CD4-positive, alpha-beta T cell (primary cell): Measurements from ENCODE around the gene WDR27. TPM values are rescaled to one million over a fixed set of nuclear protein-coding genes. Genes with fewer than 3 reads are reported as not detected.

Source experiments
- ATAC-seq: fragments of 200-7000 bp; cut with Tn5 transposase; one replicate; pipeline ENCODE4 v1.10.0; 2022; ENCODE audit warnings: mild to moderate bottlenecking; ENCODE audit not compliant: poor library complexity
- CTCF ChIA-PET: fragments of 350-600 bp; sonication (Branson Sonifier 250); formaldehyde crosslinking; loops from one replicate; lab custom pipeline; 2021; ENCODE audit warnings: antibody characterized with exemption, inconsistent platforms; lab: Charles Lee
- POLR2A ChIA-PET: fragments of 350-600 bp; sonication (Branson Sonifier 250); formaldehyde crosslinking; loops from one replicate; lab custom pipeline; 2021; ENCODE audit warnings: antibody characterized with exemption, inconsistent platforms; lab: Charles Lee
- DNase-seq, 14 experiments: peaks; one replicate each; pipeline ENCODE4 v3.0.0-alpha.2; 2013 to 2020; ENCODE audit warnings: mixed read lengths in 2 of 14
- H3K27ac ChIP-seq, 2 donors: one replicate each; pipeline versions ENCODE4 v1.5.1 to v1.7.0; 2013; ENCODE audit warnings: low read length in 2 of 2, low read depth in 1 of 2, mild to moderate bottlenecking in 1 of 2
- H3K27me3 ChIP-seq, 2 experiments: 1 replicate in 1 of 2; 2 replicates in 1 of 2; pipeline versions ENCODE4 v1.6.1 to v1.7.0; 2013; ENCODE audit warnings: low read length in 2 of 2, control low read depth in 1 of 2, mild to moderate bottlenecking in 1 of 2, moderate library complexity in 1 of 2; ENCODE audit not compliant: insufficient read depth in 2 of 2, control insufficient read depth in 1 of 2
- H3K36me3 ChIP-seq: one replicate; pipeline ENCODE4 v1.6.1; 2013; ENCODE audit warnings: low read length, control low read depth; ENCODE audit not compliant: insufficient read depth
- H3K4me1 ChIP-seq: one replicate; pipeline ENCODE4 v1.6.1; 2013; ENCODE audit warnings: low read length, control low read depth; ENCODE audit not compliant: insufficient read depth
- H3K4me3 ChIP-seq: one replicate; pipeline ENCODE4 v1.5.1; 2013; ENCODE audit warnings: mild to moderate bottlenecking, low read length, moderate library complexity
- H3K9me3 ChIP-seq, 2 experiments: 1 replicate in 1 of 2; 2 replicates in 1 of 2; pipeline versions ENCODE4 v1.6.1 to v1.7.0; 2013; ENCODE audit warnings: low read length in 2 of 2, mild to moderate bottlenecking in 2 of 2, control low read depth in 1 of 2, moderate library complexity in 1 of 2; ENCODE audit not compliant: control insufficient read depth in 1 of 2, insufficient read depth in 1 of 2
- H3K27ac Mint-ChIP-seq: one replicate; pipeline ENCODE4 v1.8.0; 2020; ENCODE audit warnings: mixed read lengths
- H3K27me3 Mint-ChIP-seq: one replicate; pipeline ENCODE4 v1.8.0; 2021; ENCODE audit warnings: mixed read lengths
- H3K36me3 Mint-ChIP-seq: one replicate; pipeline ENCODE4 v1.8.0; 2021; ENCODE audit warnings: low read depth, mixed read lengths
- H3K4me1 Mint-ChIP-seq: one replicate; pipeline ENCODE4 v1.8.0; 2021; ENCODE audit warnings: low read depth, mixed read lengths
- H3K4me3 Mint-ChIP-seq: one replicate; pipeline ENCODE4 v1.8.0; 2020; ENCODE audit warnings: mild to moderate bottlenecking, mixed read lengths
- H3K9me3 Mint-ChIP-seq: one replicate; pipeline ENCODE4 v1.8.0; 2020; ENCODE audit warnings: mixed read lengths
- CTCF ChIP-seq: fragments of 200-600 bp; IDR thresholded peaks from one replicate; pipeline ENCODE4 v1.8.0; 2022; ENCODE audit warnings: antibody characterized with exemption, mild to moderate bottlenecking
- intact Hi-C, 2 experiments: fragments of 100-400 bp; cut with DNase I in 1 of 2; cut with micrococcal nuclease in 1 of 2; formaldehyde crosslinking; loops; one replicate each; pipeline versions ENCODE4 v1.15.1 to v1.9.0; 2023 to 2025; cut with DNase I, micrococcal nuclease
- total RNA-seq, 174 experiments: library from RNA in 2 of 174; stranded (reverse) in 2 of 174; gene quantifications; one replicate each; pipeline ENCODE4 v1.2.3 and lab custom pipeline; 2021 to 2026

WDR27 gene
- total RNA-seq, 2 experiments from 2014 or later: 22.0 to 23.5 TPM

DNA sequence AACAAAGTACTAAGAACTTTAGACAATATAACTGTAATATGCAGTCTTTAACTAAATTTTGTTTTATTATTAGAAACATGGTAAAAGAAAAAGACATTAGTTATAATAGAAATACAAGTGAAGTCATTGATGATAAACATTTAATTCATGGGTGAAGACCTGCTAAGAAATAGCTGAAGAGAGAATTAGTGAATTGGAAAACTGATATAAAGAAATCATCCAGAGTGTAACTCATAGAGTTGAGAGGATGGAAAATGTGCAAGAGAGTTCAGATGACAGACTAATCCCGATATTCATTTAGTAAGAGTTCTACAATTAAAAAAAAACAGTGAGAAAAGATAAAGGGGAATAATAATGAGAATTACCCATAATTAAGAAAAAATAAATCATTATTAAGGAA, 227.5 kb downstream of the WDR27 start:
- no peak for TF ChIP-seq CTCF
- H3K4me3 ChIP-seq: no peak overlapping the region
- ATAC-seq (no peak), DNase-seq (no peak)
- no peak overlapping the region for H3K27ac ChIP-seq
- intact Hi-C loops: no loop called here
- H3K9me3 Mint-ChIP-seq: peaks cover 5% of the 10 kb centered on the region
- no peaks in the 10 kb centered on the region for H3K27me3 ChIP-seq
- no peaks in the 10 kb centered on the region for H3K4me1 ChIP-seq
- ChIA-PET CTCF (no interaction called here), POLR2A (no interaction called here)
- no peak overlapping the region for H3K4me3 Mint-ChIP-seq
- peaks cover 38% of the 10 kb centered on the region for H3K36me3 Mint-ChIP-seq
- no peak overlapping the region for H3K27ac Mint-ChIP-seq
- H3K36me3 ChIP-seq: no peaks in the 10 kb centered on the region
- peaks cover 9 to 17% of the 10 kb centered on the region in 2 experiments for H3K9me3 ChIP-seq
- H3K27me3 Mint-ChIP-seq: no peaks in the 10 kb centered on the region
- H3K4me1 Mint-ChIP-seq: no peaks in the 10 kb centered on the region

GRCh38 chr6:169473663-169474062, 228.2 kb downstream of the WDR27 start:
- ChIA-PET POLR2A (no interaction called here), CTCF (no interaction called here)
- no peaks in the 10 kb centered on the region for H3K27me3 ChIP-seq
- peaks cover 12 to 22% of the 10 kb centered on the region in 2 experiments for H3K9me3 ChIP-seq
- no peaks in the 10 kb centered on the region for H3K4me1 ChIP-seq
- H3K36me3 ChIP-seq: no peaks in the 10 kb centered on the region
- ATAC-seq (no peak), DNase-seq (no peak)
- peaks cover 9% of the 10 kb centered on the region for H3K9me3 Mint-ChIP-seq
- H3K27ac ChIP-seq: no peak overlapping the region
- H3K36me3 Mint-ChIP-seq: peaks cover 38% of the 10 kb centered on the region
- no peak overlapping the region for H3K4me3 ChIP-seq
- H3K4me3 Mint-ChIP-seq: no peak overlapping the region
- intact Hi-C loops: no loop called here
- no peak overlapping the region for H3K27ac Mint-ChIP-seq
- H3K27me3 Mint-ChIP-seq: no peaks in the 10 kb centered on the region
- TF ChIP-seq CTCF: no peak
- no peaks in the 10 kb centered on the region for H3K4me1 Mint-ChIP-seq

GRCh38 chr6:169472786-169473416, 228.9 kb downstream of the WDR27 start:
- Mint-ChIP-seq H3K27ac (no peak overlapping the region), H3K27me3 (no peaks in the 10 kb centered on the region), H3K9me3 (peaks cover 12% of the 10 kb centered on the region), H3K4me3 (no peak overlapping the region), H3K36me3 (peaks cover 40% of the 10 kb centered on the region), H3K4me1 (no peaks in the 10 kb centered on the region)
- Histone ChIP-seq H3K27me3 (no peaks in the 10 kb centered on the region), H3K9me3 (peaks cover 12 to 27% of the 10 kb centered on the region in 2 experiments), H3K27ac (no peak overlapping the region), H3K36me3 (no peaks in the 10 kb centered on the region), H3K4me3 (no peak overlapping the region), H3K4me1 (no peaks in the 10 kb centered on the region)
- CTCF ChIA-PET: no interaction called here
- no peak for TF ChIP-seq CTCF
- intact Hi-C loops: no loop called here
- DNase-seq (no peak), ATAC-seq (no peak)
- POLR2A ChIA-PET: no interaction called here
